Right lobe of liver (tissue), 6 donors: Measurements from ENCODE around the gene C22orf42. TPM values are rescaled to one million over a fixed set of nuclear protein-coding genes. Genes with fewer than 3 reads are reported as not detected.
A peak's percentile ranks its signal among the peaks of the same experiment; 100 is the strongest.
"Not testable (repeated sequence)": the region's sequence is repeated elsewhere in the genome, so short reads cannot be mapped to it uniquely, and the experiment has no call there.

Experiments
- ATAC-seq, 4 donors: fragments of 200-7000 bp; cut with Tn5 transposase; one replicate each; pipeline ENCODE4 v1.9.1; 2020; ENCODE audit warnings: mild to moderate bottlenecking in 4 of 4, moderate library complexity in 4 of 4
- DNase-seq, 3 donors: peaks; one replicate each; pipeline ENCODE4 v3.0.0-alpha.2; 2020
- H3K27ac ChIP-seq, 3 donors: fragments of 200-600 bp; one replicate each; pipeline ENCODE4 v1.8.0; 2022
- H3K27me3 ChIP-seq, 2 donors: fragments of 200-600 bp; one replicate each; pipeline ENCODE4 v1.8.0; 2022
- H3K36me3 ChIP-seq, 4 donors: fragments of 200-600 bp; sonication (generic) in 1 of 4; one replicate each; pipeline versions ENCODE4 v1.5.1 to v1.8.0; 2017 to 2022; ENCODE audit warnings: control low read depth in 1 of 4
- H3K4me1 ChIP-seq, 4 donors: fragments of 200-600 bp; sonication (generic) in 1 of 4; one replicate each; pipeline versions ENCODE4 v1.5.1 to v1.8.0; 2017 to 2022; ENCODE audit warnings: control low read depth in 1 of 4
- H3K4me3 ChIP-seq, 3 donors: fragments of 200-600 bp; one replicate each; pipeline ENCODE4 v1.8.0; 2022
- H3K9me3 ChIP-seq, 4 donors: fragments of 200-600 bp; sonication (generic) in 1 of 4; one replicate each; pipeline versions ENCODE4 v1.5.1 to v1.8.0; 2017 to 2022; ENCODE audit warnings: control low read depth in 1 of 4
- POLR2A ChIP-seq: fragments of 450-650 bp; IDR thresholded peaks from one replicate; pipeline ENCODE4 v1.6.1; 2017; ENCODE audit warnings: antibody characterized with exemption, mild to moderate bottlenecking
- WGBS: methylation state at CpG from one replicate; pipeline ENCODE4 v1.1.6; 2018; ENCODE audit warnings: low coverage, low lambda C conversion rate; ENCODE audit not compliant: insufficient coverage; ENCODE audit errors: missing lambda C conversion rate; 5-methylcytosine and 5-hydroxymethylcytosine counted together
- intact Hi-C, 2 donors: fragments of 100-400 bp; cut with DNase I; formaldehyde crosslinking; loops; one replicate each; pipeline versions ENCODE4 v1.11.2 to v1.14.1; 2022
- total RNA-seq, 6 experiments: library from RNA; depleted of rRNA in 2 of 6; stranded (reverse); fragments of >200 nt in 2 of 6; fragmentation: NEBNext Ultra II Directional in 3 of 6; extraction: Animal tissue kit (Norgen Biotek cat#: 25700) in 3 of 6; gene quantifications; one replicate each; pipeline versions ENCODE4 v1.1.0 to v1.2.4, GENCODE V29; 2016 to 2023
- TF ChIP-seq, protein P1 (sequence below), 4 donors: fragments of 200-600 bp in 3 of 4; fragments of 450-650 bp in 1 of 4; IDR thresholded peaks; one replicate each; pipeline versions ENCODE4 v1.5.1 to v1.8.0; 2016 to 2022; ENCODE audit warnings: antibody characterized with exemption in 4 of 4, mild to moderate bottlenecking in 2 of 4
- donor health status: DM: no; HTN: yes; CAD: no.
- donor health status: DM: no; HTN: no; CAD: no.
- donor health status: DM: no; HTN: no; CAD: no.
- donor health status: DM: no; HTN: yes; CAD: no.
- donor health status: DM: no; HTN: yes; CAD: no.

The C22orf42 gene
- total RNA-seq, 6 experiments from 2014 or later, result not detected

DNA sequence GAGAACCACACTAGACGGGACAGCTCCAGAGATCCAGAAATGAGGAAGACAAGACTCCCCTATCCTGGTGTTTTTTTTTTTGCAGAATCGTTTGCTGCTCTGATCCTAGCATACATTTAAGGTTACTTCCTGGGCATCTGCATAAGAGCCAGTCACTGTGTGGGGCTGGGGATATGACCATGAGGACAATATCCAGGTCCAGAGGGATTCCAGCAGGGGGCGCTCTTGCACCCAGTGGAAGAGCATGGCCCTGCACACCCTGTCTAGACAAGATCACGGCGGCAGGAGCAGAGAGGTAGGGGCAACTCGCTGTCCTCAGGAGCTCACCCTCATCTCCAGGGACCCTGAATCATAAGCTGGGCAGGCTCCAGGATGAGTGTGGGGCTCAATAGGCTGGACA, 18.4 kb downstream of the C22orf42 start:
- H3K9me3 ChIP-seq, H3K36me3 ChIP-seq, H3K27ac ChIP-seq, DNase-seq, H3K27me3 ChIP-seq, H3K4me1 ChIP-seq, intact Hi-C loops, H3K4me3 ChIP-seq: not testable (repeated sequence)
- peak; percentile 62 to 81 (median 74) for ATAC-seq
- TF ChIP-seq, protein P1, sequence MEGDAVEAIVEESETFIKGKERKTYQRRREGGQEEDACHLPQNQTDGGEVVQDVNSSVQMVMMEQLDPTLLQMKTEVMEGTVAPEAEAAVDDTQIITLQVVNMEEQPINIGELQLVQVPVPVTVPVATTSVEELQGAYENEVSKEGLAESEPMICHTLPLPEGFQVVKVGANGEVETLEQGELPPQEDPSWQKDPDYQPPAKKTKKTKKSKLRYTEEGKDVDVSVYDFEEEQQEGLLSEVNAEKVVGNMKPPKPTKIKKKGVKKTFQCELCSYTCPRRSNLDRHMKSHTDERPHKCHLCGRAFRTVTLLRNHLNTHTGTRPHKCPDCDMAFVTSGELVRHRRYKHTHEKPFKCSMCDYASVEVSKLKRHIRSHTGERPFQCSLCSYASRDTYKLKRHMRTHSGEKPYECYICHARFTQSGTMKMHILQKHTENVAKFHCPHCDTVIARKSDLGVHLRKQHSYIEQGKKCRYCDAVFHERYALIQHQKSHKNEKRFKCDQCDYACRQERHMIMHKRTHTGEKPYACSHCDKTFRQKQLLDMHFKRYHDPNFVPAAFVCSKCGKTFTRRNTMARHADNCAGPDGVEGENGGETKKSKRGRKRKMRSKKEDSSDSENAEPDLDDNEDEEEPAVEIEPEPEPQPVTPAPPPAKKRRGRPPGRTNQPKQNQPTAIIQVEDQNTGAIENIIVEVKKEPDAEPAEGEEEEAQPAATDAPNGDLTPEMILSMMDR (IDR thresholded peaks at IDR 0.05), result peak in 3 of 4 donors; percentile 26 to 46 (median 30)
- 40% methylated on average over 2 of the region's 6 CpGs for WGBS

DNA sequence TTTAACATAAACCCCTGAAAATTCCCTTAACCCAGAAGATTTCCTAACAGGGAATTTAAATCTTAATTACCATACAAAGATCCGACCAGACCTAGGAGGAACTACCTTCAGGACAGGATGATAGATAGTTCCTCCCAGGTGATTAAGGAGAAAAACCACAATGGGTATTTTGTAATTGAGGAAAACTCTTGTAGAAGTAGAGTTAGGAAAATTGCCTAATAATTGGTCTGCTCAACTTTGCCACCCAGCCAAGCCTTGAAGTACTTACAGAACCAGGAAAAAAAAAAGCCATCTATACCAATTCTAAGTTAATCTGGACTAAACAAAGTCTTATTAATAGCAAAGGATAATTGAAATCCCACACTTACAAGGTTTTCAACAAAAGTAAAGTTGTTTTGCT, 20.5 kb downstream of the C22orf42 start:
- ATAC-seq, H3K27me3 ChIP-seq, intact Hi-C loops, H3K27ac ChIP-seq, DNase-seq, H3K36me3 ChIP-seq, H3K9me3 ChIP-seq, H3K4me1 ChIP-seq: not testable (repeated sequence)
- WGBS, result 57% methylated on average over 1 of the region's 1 CpG
- H3K4me3 ChIP-seq, result peak overlapping the region; percentile 53 to 64 (median 60)

DNA sequence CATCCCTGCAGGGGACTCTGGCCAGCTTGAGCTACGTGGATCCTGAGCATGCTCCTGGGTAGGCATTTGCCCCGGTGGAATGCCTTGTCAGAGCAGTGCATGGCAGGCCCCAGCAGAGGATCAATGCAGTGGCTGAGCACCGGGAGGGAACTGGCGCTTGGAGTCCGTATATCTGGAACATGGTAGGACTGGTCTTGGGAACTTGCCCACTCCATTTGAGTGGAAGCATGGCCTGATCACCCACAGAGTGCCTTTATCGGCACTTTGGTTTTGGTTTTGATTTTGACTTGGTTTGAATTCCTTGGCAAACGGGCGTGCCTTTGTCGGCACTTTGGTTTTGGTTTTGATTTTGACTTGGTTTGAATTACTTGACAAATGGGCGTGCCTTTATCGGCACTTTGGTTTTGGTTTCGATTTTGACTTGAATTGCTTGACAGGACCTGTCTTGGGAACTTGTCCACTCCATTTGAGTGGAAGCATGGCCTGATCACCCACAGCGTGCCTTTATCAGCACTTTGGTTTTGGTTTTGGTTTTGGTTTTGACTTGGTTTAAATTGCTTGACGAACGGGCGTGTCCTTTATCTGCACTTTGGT, 21.3 kb downstream of the C22orf42 start:
- WGBS, result 4% methylated on average over 12 of the region's 16 CpGs
- Histone ChIP-seq H3K4me3 (peak overlapping the region; percentile 53 to 64 (median 60)), H3K27ac (peak overlapping the region; percentile 24 to 74 (median 54))
- H3K27me3 ChIP-seq, intact Hi-C loops, H3K9me3 ChIP-seq, H3K36me3 ChIP-seq, H3K4me1 ChIP-seq: not testable (repeated sequence)
- ATAC-seq, result peak; percentile 73 to 82 (median 80)
- peak in 2 of 3 donors; percentile 47 to 59 for DNase-seq

DNA sequence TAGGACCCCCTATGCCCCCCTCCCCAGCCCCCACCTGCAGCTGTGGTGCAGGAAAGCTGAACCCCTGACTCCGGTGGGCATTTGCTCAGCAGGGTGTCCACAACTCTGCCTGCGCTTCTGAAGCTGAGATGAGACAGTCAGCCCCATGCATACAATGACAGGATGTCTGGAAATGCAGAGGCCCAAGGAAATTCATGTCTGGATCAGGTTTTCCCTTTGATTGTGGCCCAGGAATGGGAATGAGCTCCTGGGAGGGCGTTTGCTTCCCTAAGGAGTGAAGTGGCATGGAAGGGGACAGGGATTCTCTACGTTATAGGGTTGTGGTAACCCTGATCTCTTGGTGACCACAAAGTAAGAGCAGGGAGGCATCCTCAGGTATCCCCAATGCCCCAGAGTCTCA, 22.2 kb downstream of the C22orf42 start:
- H3K4me3 ChIP-seq, ATAC-seq, H3K27ac ChIP-seq, H3K36me3 ChIP-seq, DNase-seq, intact Hi-C loops, H3K27me3 ChIP-seq, H3K4me1 ChIP-seq, H3K9me3 ChIP-seq: not testable (repeated sequence)
- WGBS, result 69% methylated on average over 2 of the region's 4 CpGs

DNA sequence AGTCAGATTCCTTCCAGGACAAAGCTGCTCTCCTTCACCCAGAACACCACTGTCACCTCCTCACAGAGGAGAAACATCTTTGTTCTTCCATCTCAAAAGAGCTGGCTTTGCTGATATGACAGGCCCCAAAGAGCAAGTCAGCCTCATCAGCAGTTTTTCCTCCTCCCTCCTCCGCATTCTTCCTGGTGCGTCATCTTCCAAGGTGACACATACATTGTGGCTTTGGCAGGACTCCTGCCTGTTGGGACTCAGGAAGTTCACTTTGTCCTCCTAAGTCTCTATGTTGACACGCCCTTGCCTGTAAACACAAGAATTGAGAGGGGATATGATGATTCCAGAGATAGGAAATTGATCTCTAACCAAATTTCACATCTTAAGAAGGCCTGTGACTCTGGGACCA, 23.1 kb downstream of the C22orf42 start:
- intact Hi-C loops, H3K27ac ChIP-seq, DNase-seq, H3K4me1 ChIP-seq, H3K36me3 ChIP-seq, H3K27me3 ChIP-seq, H3K9me3 ChIP-seq, ATAC-seq, H3K4me3 ChIP-seq: not testable (repeated sequence)
- WGBS, result 69% methylated on average over 3 of the region's 3 CpGs

DNA sequence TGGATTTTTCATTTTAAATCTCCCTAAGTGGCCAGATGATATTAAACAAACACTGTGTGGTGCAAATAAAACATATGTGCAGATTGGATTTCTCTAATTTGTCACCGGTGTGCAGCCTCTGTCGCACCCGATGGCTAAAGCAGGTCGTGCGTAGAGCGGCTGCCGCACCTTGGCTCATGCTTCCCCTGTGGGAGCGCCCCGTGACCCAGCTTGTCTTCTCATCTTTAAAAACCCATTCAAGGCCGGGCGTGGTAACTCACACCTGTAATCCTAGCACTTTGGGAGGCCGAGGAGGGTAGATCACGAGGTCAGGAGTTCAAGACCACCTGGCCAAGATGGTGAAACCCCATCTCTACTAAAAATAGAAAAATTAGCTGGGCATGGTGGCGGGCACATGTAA, 24.3 kb downstream of the C22orf42 start:
- H3K27me3 ChIP-seq, H3K27ac ChIP-seq, H3K4me3 ChIP-seq, H3K36me3 ChIP-seq, ATAC-seq, H3K9me3 ChIP-seq, DNase-seq, H3K4me1 ChIP-seq, intact Hi-C loops: not testable (repeated sequence)
- 25% methylated on average over 2 of the region's 14 CpGs for WGBS

DNA sequence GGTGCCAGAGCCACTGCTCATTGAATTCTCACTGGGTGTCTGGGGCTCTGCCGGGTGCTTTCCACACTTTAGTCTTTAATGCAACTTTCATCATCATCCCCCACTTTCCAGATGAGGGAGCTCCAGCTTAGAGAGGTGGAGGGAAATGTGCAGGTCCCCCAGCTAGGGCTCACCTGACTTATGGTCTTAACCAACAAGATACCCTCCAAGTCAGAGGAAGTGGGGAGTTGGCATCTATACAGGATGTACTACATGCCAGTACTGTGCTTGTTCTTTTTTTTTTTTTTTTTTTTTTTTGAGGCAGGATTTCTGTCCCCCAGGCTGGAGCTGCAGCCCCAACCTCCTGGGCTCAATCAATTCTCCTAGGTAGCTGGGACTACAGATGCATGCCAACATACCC, 26.3 kb downstream of the C22orf42 start:
- no peaks in the 10 kb centered on the region for H3K4me1 ChIP-seq
- intact Hi-C loops, result no loop called here
- H3K4me3 ChIP-seq, result no peak overlapping the region
- TF ChIP-seq, protein P1 (IDR thresholded peaks at IDR 0.05), result no peak
- TF ChIP-seq POLR2A, result no peak
- DNase-seq (no peak), ATAC-seq (no peak)
- WGBS, result no CpG with 5 or more reads among the region's 1 CpG
- H3K27me3 ChIP-seq, result no peaks in the 10 kb centered on the region
- H3K36me3 ChIP-seq, result no peaks in the 10 kb centered on the region
- H3K27ac ChIP-seq, result no peak overlapping the region
- no peaks in the 10 kb centered on the region for H3K9me3 ChIP-seq
